ENCODE results near the gene TVP23A. TPM values are rescaled to one million over a fixed set of nuclear protein-coding genes. Genes with fewer than 3 reads are reported as not detected.

The TVP23A gene
- total RNA-seq, 1 experiment from 2014 or later, result 3.1 TPM

GRCh38 chr16:10806698-10807097 is 11.9 kb downstream of the TVP23A start:
- Histone ChIP-seq H3K4me1 (ENCODE audit: insufficient read depth, low read length) (no peaks in the 10 kb centered on the region), H3T11ph (ENCODE audit: low read length) (no peak overlapping the region), H3K79me2 (ENCODE audit: insufficient read depth, low read length) (no peaks in the 10 kb centered on the region), H4K5ac (ENCODE audit: insufficient read length, low read depth, low read length) (no peak overlapping the region), H3K18ac (ENCODE audit: insufficient read length, low read depth, low read length) (no peak overlapping the region), H2AK5ac (ENCODE audit: insufficient read length, low read length) (no peak overlapping the region), H3K4ac (ENCODE audit: low read depth, low read length) (no peak overlapping the region), H2BK15ac (ENCODE audit: low read depth, low read length) (no peak overlapping the region), H3K23ac (ENCODE audit: insufficient read length, low read depth, low read length) (no peak overlapping the region), H4K20me1 (ENCODE audit: control insufficient read depth, insufficient read depth, insufficient read length) (no peaks in the 10 kb centered on the region), H3K27ac (ENCODE audit: insufficient read length, low read depth, low read length) (no peak overlapping the region), H3K23me2 (ENCODE audit: insufficient read length, low read depth, low read length, poor library complexity, severe bottlenecking) (no peaks in the 10 kb centered on the region), H2AFZ (ENCODE audit: low read length) (no peak overlapping the region), H3K14ac (ENCODE audit: insufficient read depth, low read length) (no peak overlapping the region), H4K91ac (ENCODE audit: insufficient read length, low read depth, low read length) (no peak overlapping the region), H3K9me3 (ENCODE audit: control insufficient read depth, low read depth, low read length) (no peaks in the 10 kb centered on the region), H3K79me1 (ENCODE audit: insufficient read depth, low read depth, low read length, poor library complexity, severe bottlenecking) (no peaks in the 10 kb centered on the region), H3K27me3 (ENCODE audit: insufficient read depth, low read length) (no peaks in the 10 kb centered on the region), H3K56ac (ENCODE audit: insufficient read length, low read depth, low read length) (no peak overlapping the region), H3K9ac (ENCODE audit: extremely low read depth, insufficient read length, low read length) (no peak overlapping the region), H2BK120ac (ENCODE audit: low read depth, low read length, poor library complexity, severe bottlenecking) (no peak overlapping the region), H2BK5ac (ENCODE audit: insufficient read length, low read length) (no peak overlapping the region), H4K8ac (replicated peaks; ENCODE audit: insufficient read length, low read depth, low read length) (no peak overlapping the region), H3K4me2 (ENCODE audit: insufficient read depth, insufficient read length, low read length) (no peak overlapping the region), H2BK20ac (ENCODE audit: low read depth, low read length, poor library complexity, severe bottlenecking) (no peak overlapping the region), H2BK12ac (ENCODE audit: insufficient read length, low read depth, low read length) (no peak overlapping the region)
- no peaks in the 10 kb centered on the region for H3K27me3 Mint-ChIP-seq (ENCODE audit: low read depth)
- no peaks in the 10 kb centered on the region for H3K9me3 Mint-ChIP-seq
- H3K4me1 Mint-ChIP-seq, result no peaks in the 10 kb centered on the region
- no peak overlapping the region for H3K4me3 Mint-ChIP-seq
- TF ChIP-seq, protein P1, sequence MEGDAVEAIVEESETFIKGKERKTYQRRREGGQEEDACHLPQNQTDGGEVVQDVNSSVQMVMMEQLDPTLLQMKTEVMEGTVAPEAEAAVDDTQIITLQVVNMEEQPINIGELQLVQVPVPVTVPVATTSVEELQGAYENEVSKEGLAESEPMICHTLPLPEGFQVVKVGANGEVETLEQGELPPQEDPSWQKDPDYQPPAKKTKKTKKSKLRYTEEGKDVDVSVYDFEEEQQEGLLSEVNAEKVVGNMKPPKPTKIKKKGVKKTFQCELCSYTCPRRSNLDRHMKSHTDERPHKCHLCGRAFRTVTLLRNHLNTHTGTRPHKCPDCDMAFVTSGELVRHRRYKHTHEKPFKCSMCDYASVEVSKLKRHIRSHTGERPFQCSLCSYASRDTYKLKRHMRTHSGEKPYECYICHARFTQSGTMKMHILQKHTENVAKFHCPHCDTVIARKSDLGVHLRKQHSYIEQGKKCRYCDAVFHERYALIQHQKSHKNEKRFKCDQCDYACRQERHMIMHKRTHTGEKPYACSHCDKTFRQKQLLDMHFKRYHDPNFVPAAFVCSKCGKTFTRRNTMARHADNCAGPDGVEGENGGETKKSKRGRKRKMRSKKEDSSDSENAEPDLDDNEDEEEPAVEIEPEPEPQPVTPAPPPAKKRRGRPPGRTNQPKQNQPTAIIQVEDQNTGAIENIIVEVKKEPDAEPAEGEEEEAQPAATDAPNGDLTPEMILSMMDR (conservative IDR thresholded peaks at IDR 0.05), result no peak
- H3K27ac Mint-ChIP-seq, result no peak overlapping the region
- no peak for DNase-seq
- WGBS (ENCODE audit: extremely low coverage, insufficient read length, low lambda C conversion rate), result no CpG with 5 or more reads among the region's 6 CpGs
- H3K36me3 Mint-ChIP-seq (ENCODE audit: insufficient read depth in 1 of 3, low read depth in 3 of 3), result peaks cover 0 to 13% (median 4%) of the 10 kb centered on the region in 3 experiments; a peak in 4 of 7 replicates
